Neural progenitor cell (in vitro differentiated cells): ENCODE results near the gene HSD17B8. TPM values are rescaled to one million over a fixed set of nuclear protein-coding genes. Genes with fewer than 3 reads are reported as not detected.
A peak's percentile ranks its signal among the peaks of the same experiment; 100 is the strongest.

Experiments used
- DNase-seq: peaks from one replicate; pipeline ENCODE4 v3.0.0-alpha.2; 2016; ENCODE audit warnings: low spot score
- H2AFZ ChIP-seq: fragments of 200-600 bp; sonication (generic); replicated peaks from 2 replicates; pipeline ENCODE4 v1.6.1; 2016; ENCODE audit warnings: antibody characterized with exemption
- H3F3A ChIP-seq: fragments of 200-600 bp; sonication (generic); 2 replicates; pipeline ENCODE4 v1.6.1; 2016; ENCODE audit warnings: antibody characterized with exemption, low read depth
- H3K27ac ChIP-seq: fragments of 200-600 bp; sonication (generic); 2 replicates; pipeline ENCODE4 v1.5.1; 2016; ENCODE audit warnings: mild to moderate bottlenecking
- H3K27me3 ChIP-seq: fragments of 200-600 bp; sonication (generic); 2 replicates; pipeline ENCODE4 v1.6.1; 2016; ENCODE audit warnings: mild to moderate bottlenecking, moderate library complexity
- H3K36me3 ChIP-seq: fragments of 200-600 bp; sonication (generic); 2 replicates; pipeline ENCODE4 v1.5.1; 2016
- H3K4me1 ChIP-seq: fragments of 200-600 bp; sonication (generic); 2 replicates; pipeline ENCODE4 v1.6.1; 2016; ENCODE audit warnings: mixed run types
- H3K4me2 ChIP-seq: fragments of 200-600 bp; sonication (generic); 2 replicates; pipeline ENCODE4 v1.6.1; 2016
- H3K4me3 ChIP-seq: fragments of 200-600 bp; sonication (generic); 2 replicates; pipeline ENCODE4 v1.5.1; 2016
- H3K79me2 ChIP-seq: fragments of 200-600 bp; sonication (generic); 2 replicates; pipeline ENCODE4 v1.6.1; 2016; ENCODE audit warnings: low read depth
- H3K9ac ChIP-seq: fragments of 200-600 bp; sonication (generic); 2 replicates; pipeline ENCODE4 v1.6.1; 2016
- H3K9me3 ChIP-seq: fragments of 200-600 bp; sonication (generic); 2 replicates; pipeline ENCODE4 v1.5.1; 2016; ENCODE audit warnings: low read depth
- H4K20me1 ChIP-seq: fragments of 200-600 bp; sonication (generic); 2 replicates; pipeline ENCODE4 v1.6.1; 2016; ENCODE audit warnings: low read depth
- H3K27ac Mint-ChIP-seq: 3 replicates; pipeline ENCODE4 v1.8.0; 2021; ENCODE audit warnings: mixed read lengths
- H3K27me3 Mint-ChIP-seq: 2 replicates; pipeline ENCODE4 v1.8.0; 2022; ENCODE audit warnings: low read depth, mild to moderate bottlenecking, inconsistent platforms, moderate library complexity, mixed read lengths; ENCODE audit not compliant: insufficient read depth
- H3K36me3 Mint-ChIP-seq: 3 replicates; pipeline ENCODE4 v1.8.0; 2021; ENCODE audit warnings: mixed read lengths
- H3K4me1 Mint-ChIP-seq: 3 replicates; pipeline ENCODE4 v1.8.0; 2021; ENCODE audit warnings: mixed read lengths
- H3K4me3 Mint-ChIP-seq: 3 replicates; pipeline ENCODE4 v1.8.0; 2021; ENCODE audit warnings: mild to moderate bottlenecking, moderate library complexity, mixed read lengths
- H3K9me3 Mint-ChIP-seq: 3 replicates; pipeline ENCODE4 v1.8.0; 2020; ENCODE audit warnings: mixed read lengths
- EZH2 ChIP-seq: fragments of 200-600 bp; sonication (generic); IDR thresholded peaks from 2 replicates; pipeline ENCODE4 v1.6.1; 2017; ENCODE audit warnings: antibody characterized with exemption, mild to moderate bottlenecking, moderate library complexity
- EZH2phosphoT487 ChIP-seq: fragments of 200-600 bp; sonication (generic); IDR thresholded peaks from 2 replicates; pipeline ENCODE4 v1.6.1; 2017; ENCODE audit warnings: antibody characterized with exemption
- total RNA-seq: library from RNA; depleted of rRNA; stranded (reverse); fragments of >200 nt; gene quantifications from 2 replicates; pipeline ENCODE4 v1.2.3, GENCODE V29; 2015; ENCODE audit warnings: low replicate concordance
- TF ChIP-seq, protein P1 (sequence below): fragments of 200-600 bp; sonication (generic); IDR thresholded peaks from 2 replicates; pipeline ENCODE4 v1.5.1; 2017; ENCODE audit warnings: antibody characterized with exemption, mild to moderate bottlenecking

HSD17B8 gene
- total RNA-seq, 1 donor from 2014 or later = 4.8 TPM

DNA sequence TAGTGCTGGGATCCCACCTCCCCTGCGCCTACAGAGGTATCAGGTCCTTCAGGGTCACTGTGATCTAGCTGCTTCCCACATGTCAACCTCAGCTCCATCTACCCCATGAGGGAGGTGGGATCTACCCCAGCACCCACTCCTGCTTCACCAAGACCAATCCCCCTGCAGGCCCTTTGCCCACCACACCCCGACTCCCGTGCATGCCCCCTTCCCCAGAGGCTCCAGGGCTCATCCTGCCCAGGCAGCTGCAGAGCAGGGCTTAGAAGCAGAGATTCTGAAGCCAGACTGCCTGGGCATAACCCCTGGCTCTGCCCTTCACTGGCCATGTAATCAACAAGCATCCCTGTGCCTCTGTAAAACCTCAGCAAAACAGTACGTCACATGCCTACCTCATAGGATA, 29.7 kb upstream of the HSD17B8 start:
- Mint-ChIP-seq H3K9me3 (no peaks in the 10 kb centered on the region), H3K27me3 (peaks cover 9% of the 10 kb centered on the region), H3K27ac (no peak overlapping the region), H3K36me3 (no peaks in the 10 kb centered on the region), H3K4me3 (no peak overlapping the region), H3K4me1 (peaks cover 2% of the 10 kb centered on the region)
- no peaks in the 10 kb centered on the region for H4K20me1 ChIP-seq
- no peak overlapping the region for H3K4me3 ChIP-seq
- no peak overlapping the region for H3K27ac ChIP-seq
- no peaks in the 10 kb centered on the region for H3K36me3 ChIP-seq
- no peaks in the 10 kb centered on the region for H3K4me1 ChIP-seq
- H3K4me2 ChIP-seq = no peak overlapping the region
- TF ChIP-seq EZH2 (no peak), EZH2phosphoT487 (no peak)
- H3K9ac ChIP-seq = no peak overlapping the region
- H2AFZ ChIP-seq = no peak overlapping the region
- H3F3A ChIP-seq = no peaks in the 10 kb centered on the region
- H3K27me3 ChIP-seq = no peaks in the 10 kb centered on the region
- H3K79me2 ChIP-seq = no peaks in the 10 kb centered on the region
- H3K9me3 ChIP-seq = no peaks in the 10 kb centered on the region
- no peak for DNase-seq

DNA sequence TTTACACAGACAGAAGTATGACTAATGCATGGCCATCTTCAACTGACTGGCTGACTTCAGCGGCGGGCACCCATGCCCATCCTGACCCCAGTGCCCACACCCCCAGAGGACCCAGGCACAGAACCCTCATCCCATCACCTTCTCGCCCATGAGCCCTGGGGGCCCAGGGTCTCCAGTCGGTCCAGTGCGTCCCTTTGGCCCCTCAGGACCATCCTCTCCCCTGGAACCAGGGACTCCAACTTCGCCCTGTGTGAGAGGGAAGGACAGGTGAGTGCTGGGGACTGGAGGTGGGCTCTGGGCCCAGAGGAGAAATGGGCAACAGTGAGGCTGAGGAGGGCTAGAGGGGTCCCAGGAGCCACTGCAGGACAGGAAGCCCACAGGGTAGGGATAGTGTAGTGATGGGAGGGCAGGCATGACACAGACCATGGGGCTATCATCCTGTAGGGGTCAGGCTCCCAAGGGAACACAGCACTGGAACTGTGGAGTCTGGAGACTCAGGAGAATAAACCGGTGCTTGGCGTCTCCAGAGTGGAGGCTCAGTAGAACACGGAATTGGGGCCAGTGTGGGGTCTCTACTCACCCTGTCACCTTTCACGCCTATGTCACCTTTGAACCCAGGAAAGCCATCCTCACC, 28.9 kb upstream of the HSD17B8 start:
- no peak for TF ChIP-seq EZH2phosphoT487
- TF ChIP-seq, protein P1, sequence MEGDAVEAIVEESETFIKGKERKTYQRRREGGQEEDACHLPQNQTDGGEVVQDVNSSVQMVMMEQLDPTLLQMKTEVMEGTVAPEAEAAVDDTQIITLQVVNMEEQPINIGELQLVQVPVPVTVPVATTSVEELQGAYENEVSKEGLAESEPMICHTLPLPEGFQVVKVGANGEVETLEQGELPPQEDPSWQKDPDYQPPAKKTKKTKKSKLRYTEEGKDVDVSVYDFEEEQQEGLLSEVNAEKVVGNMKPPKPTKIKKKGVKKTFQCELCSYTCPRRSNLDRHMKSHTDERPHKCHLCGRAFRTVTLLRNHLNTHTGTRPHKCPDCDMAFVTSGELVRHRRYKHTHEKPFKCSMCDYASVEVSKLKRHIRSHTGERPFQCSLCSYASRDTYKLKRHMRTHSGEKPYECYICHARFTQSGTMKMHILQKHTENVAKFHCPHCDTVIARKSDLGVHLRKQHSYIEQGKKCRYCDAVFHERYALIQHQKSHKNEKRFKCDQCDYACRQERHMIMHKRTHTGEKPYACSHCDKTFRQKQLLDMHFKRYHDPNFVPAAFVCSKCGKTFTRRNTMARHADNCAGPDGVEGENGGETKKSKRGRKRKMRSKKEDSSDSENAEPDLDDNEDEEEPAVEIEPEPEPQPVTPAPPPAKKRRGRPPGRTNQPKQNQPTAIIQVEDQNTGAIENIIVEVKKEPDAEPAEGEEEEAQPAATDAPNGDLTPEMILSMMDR = no peak
- TF ChIP-seq EZH2 = no peak
- no peaks in the 10 kb centered on the region for H4K20me1 ChIP-seq
- no peak overlapping the region for H3K27ac Mint-ChIP-seq

DNA sequence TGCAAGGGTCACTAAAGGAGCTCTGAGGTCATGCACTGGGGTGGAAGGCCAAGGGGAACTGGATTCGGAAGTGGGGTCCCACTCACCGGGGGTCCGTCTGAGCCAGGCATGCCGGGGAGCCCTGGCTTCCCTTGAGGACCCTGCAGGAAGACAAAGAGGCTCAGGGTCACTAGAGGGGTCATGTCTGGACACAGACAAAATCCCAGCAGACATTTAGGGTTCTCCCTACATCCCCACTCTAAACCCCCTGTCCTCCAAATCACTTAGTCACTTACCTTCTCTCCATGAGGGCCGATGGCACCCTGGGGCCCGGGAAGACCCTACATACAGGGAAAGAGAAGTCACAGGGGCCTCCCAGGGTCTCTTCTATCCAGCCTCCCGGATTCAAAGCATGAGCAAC, 27.5 kb upstream of the HSD17B8 start:
- H3K27ac ChIP-seq = no peak overlapping the region
- H3K36me3 Mint-ChIP-seq = no peaks in the 10 kb centered on the region
- H3K79me2 ChIP-seq = no peaks in the 10 kb centered on the region

More for the DNA sequence above, 28.9 kb upstream of the HSD17B8 start:
- no peaks in the 10 kb centered on the region for H3F3A ChIP-seq
- H3K36me3 Mint-ChIP-seq = no peaks in the 10 kb centered on the region
- no peak overlapping the region for H2AFZ ChIP-seq
- no peak overlapping the region for H3K4me3 Mint-ChIP-seq
- H3K27ac ChIP-seq = no peak overlapping the region
- no peaks in the 10 kb centered on the region for H3K36me3 ChIP-seq
- no peaks in the 10 kb centered on the region for H3K27me3 ChIP-seq
- H3K27me3 Mint-ChIP-seq = peaks cover 9% of the 10 kb centered on the region
- no peaks in the 10 kb centered on the region for H3K4me1 ChIP-seq
- H3K4me2 ChIP-seq = no peak overlapping the region
- no peaks in the 10 kb centered on the region for H3K9me3 ChIP-seq
- no peak overlapping the region for H3K9ac ChIP-seq
- no peak overlapping the region for H3K4me3 ChIP-seq
- DNase-seq = no peak
- no peaks in the 10 kb centered on the region for H3K79me2 ChIP-seq
- peaks cover 2% of the 10 kb centered on the region for H3K4me1 Mint-ChIP-seq
- no peaks in the 10 kb centered on the region for H3K9me3 Mint-ChIP-seq

More for the DNA sequence above, 27.5 kb upstream of the HSD17B8 start:
- Mint-ChIP-seq H3K4me3 (peak overlapping the region; percentile 21), H3K9me3 (no peaks in the 10 kb centered on the region), H3K4me1 (peaks cover 2% of the 10 kb centered on the region), H3K27ac (no peak overlapping the region), H3K27me3 (peaks cover 11% of the 10 kb centered on the region)
- no peaks in the 10 kb centered on the region for H4K20me1 ChIP-seq
- no peaks in the 10 kb centered on the region for H3K9me3 ChIP-seq
- H2AFZ ChIP-seq = no peak overlapping the region
- no peaks in the 10 kb centered on the region for H3K27me3 ChIP-seq
- H3K36me3 ChIP-seq = no peaks in the 10 kb centered on the region
- H3F3A ChIP-seq = no peaks in the 10 kb centered on the region
- H3K4me1 ChIP-seq = no peaks in the 10 kb centered on the region
- DNase-seq = no peak
- no peak overlapping the region for H3K9ac ChIP-seq
- no peak for TF ChIP-seq EZH2
- no peak for TF ChIP-seq EZH2phosphoT487
- TF ChIP-seq, protein P1 = no peak
- H3K4me3 ChIP-seq = no peak overlapping the region
- no peak overlapping the region for H3K4me2 ChIP-seq
